ENCODE results near the gene CACNA1C. TPM values are rescaled to one million over a fixed set of nuclear protein-coding genes. Genes with fewer than 3 reads are reported as not detected.

The CACNA1C gene
- total RNA-seq, 1 donor from 2014 or later = 1.6 TPM

DNA sequence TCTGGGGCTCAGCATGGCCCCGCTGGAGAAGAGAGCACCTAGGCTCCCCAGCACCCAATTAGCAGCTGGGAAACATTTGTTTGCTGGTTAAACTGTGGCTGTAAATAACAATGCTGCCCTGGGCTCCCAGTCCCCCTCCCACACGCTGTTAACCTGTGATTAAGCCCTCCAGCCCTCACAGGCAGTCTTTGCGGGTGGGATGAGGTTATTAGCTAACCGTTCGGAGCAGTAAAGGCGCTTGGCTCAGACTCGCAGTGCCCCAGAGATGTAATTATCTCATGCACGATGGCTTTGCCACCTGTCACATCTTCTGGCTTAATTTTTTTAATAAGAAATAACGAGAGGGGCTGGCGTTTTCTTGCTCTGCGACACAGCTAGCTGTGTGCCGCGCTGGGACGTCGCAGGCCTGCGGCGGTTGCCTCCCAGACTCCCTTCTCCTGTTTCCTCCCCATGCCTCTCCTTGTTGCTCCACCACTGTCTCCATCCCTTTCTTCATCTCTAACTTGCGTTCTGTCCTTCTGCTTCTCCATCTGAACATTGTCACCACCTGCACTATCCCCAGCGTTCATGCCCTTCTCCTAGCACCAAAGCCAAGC, 502.8 kb downstream of the CACNA1C start:
- no peaks in the 10 kb centered on the region for H3K27me3 Mint-ChIP-seq (ENCODE audit: low read depth)
- H3K4me3 Mint-ChIP-seq = no peak overlapping the region
- H3K9me3 Mint-ChIP-seq = no peaks in the 10 kb centered on the region
- H3K4me1 Mint-ChIP-seq = no peaks in the 10 kb centered on the region
- no peak for DNase-seq (ENCODE audit: low read depth, low spot score)
- H3K27ac Mint-ChIP-seq (ENCODE audit: unreplicated experiment) = no peak overlapping the region
- no peaks in the 10 kb centered on the region for H3K36me3 Mint-ChIP-seq (ENCODE audit: low read depth)
- TF ChIP-seq CTCF (conservative IDR thresholded peaks at IDR 0.05) = no peak

GRCh38 chr12:2557597-2557996, 504.8 kb downstream of the CACNA1C start:
- Mint-ChIP-seq H3K4me1 (no peaks in the 10 kb centered on the region), H3K9me3 (no peaks in the 10 kb centered on the region), H3K36me3 (ENCODE audit: low read depth) (no peaks in the 10 kb centered on the region), H3K27me3 (ENCODE audit: low read depth) (no peaks in the 10 kb centered on the region), H3K27ac (ENCODE audit: unreplicated experiment) (no peak overlapping the region), H3K4me3 (no peak overlapping the region)
- no peak for DNase-seq (ENCODE audit: low read depth, low spot score)
- TF ChIP-seq CTCF (conservative IDR thresholded peaks at IDR 0.05) = no peak

DNA sequence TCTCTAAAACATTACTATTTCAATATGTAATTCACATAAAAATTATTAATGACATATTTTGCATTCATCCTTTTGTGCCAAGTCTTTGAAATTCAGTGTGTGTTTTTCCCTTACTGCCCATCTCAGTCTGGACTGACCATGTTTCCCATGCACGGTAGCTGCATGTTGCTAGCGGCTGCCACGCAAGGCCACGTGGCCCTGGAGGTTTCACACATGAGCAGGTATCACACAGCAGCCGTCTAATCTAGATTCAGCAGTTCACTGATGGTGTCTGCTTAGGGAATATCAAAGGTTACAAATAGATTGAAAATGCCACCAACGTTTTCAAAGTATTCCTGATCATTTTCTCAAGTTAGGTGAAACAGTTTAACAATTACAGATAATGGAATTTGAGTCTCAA, 507.1 kb downstream of the CACNA1C start:
- H3K4me1 Mint-ChIP-seq = no peaks in the 10 kb centered on the region
- no peak for TF ChIP-seq CTCF (conservative IDR thresholded peaks at IDR 0.05)
- no peaks in the 10 kb centered on the region for H3K27me3 Mint-ChIP-seq (ENCODE audit: low read depth)
- H3K9me3 Mint-ChIP-seq = no peaks in the 10 kb centered on the region
- no peak for DNase-seq (ENCODE audit: low read depth, low spot score)
- no peak overlapping the region for H3K4me3 Mint-ChIP-seq
- H3K36me3 Mint-ChIP-seq (ENCODE audit: low read depth) = no peaks in the 10 kb centered on the region
- no peak overlapping the region for H3K27ac Mint-ChIP-seq (ENCODE audit: unreplicated experiment)

DNA sequence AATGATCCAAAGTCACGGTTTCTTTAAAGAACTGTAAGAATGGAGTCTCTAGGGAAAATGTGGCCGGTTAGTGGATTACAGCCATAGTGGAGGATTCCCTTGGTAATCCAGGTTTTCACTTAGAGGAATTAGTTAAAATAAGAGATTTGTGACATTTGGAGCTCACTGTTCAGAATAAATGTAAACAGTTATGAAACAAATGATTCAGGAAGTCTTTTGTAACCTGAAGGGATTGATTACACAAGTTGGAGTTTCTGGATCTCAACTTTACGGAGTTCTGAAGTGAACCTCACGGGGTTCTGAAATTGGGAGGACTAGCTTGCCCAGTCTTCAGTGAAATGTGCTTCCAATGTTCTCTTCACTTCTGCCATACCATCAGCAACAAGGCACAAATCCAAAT, 507.6 kb downstream of the CACNA1C start:
- no peaks in the 10 kb centered on the region for H3K36me3 Mint-ChIP-seq (ENCODE audit: low read depth)
- no peaks in the 10 kb centered on the region for H3K9me3 Mint-ChIP-seq
- no peaks in the 10 kb centered on the region for H3K4me1 Mint-ChIP-seq
- no peaks in the 10 kb centered on the region for H3K27me3 Mint-ChIP-seq (ENCODE audit: low read depth)
- H3K27ac Mint-ChIP-seq (ENCODE audit: unreplicated experiment) = no peak overlapping the region
- DNase-seq (ENCODE audit: low read depth, low spot score) = no peak
- no peak overlapping the region for H3K4me3 Mint-ChIP-seq
- no peak for TF ChIP-seq CTCF (conservative IDR thresholded peaks at IDR 0.05)

DNA sequence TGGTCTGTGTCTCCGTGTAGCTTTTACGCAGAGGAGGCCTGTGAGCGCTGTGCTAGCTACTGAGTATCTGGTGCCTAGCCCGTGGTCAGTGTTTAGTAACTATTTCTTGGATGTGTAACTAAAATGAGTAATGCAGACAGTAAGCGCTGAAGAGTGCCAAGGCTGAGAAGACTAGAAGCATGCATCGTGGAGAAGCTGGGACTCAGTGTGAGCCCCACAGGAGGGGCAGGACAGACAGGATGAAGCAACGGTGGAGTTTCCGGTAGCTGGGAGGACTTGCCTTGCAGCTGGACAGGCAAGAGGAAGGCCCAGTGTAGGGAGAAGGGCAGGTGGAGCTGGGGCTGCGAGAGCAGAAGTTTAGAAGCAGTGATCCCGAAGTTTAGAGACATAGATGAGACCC, 508.6 kb downstream of the CACNA1C start:
- Mint-ChIP-seq H3K9me3 (no peaks in the 10 kb centered on the region), H3K4me1 (no peaks in the 10 kb centered on the region), H3K4me3 (no peak overlapping the region), H3K27ac (ENCODE audit: unreplicated experiment) (no peak overlapping the region), H3K27me3 (ENCODE audit: low read depth) (no peaks in the 10 kb centered on the region), H3K36me3 (ENCODE audit: low read depth) (no peaks in the 10 kb centered on the region)
- no peak for DNase-seq (ENCODE audit: low read depth, low spot score)
- no peak for TF ChIP-seq CTCF (conservative IDR thresholded peaks at IDR 0.05)
